GM18951 (cell line): ENCODE measurements around the gene CA5A.

Experiments used
- POLR2A ChIP-seq: IDR thresholded peaks from 4 replicates; pipeline ENCODE4 v1.6.1; 2011; ENCODE audit warnings: mild to moderate bottlenecking; ENCODE audit not compliant: insufficient read length, insufficient read depth; ENCODE audit errors: extremely low read depth
- in situ Hi-C: fragments of 300-500 bp; cut with MboI; formaldehyde crosslinking; loops from one replicate; pipeline ENCODE4 v1.12.0; 2022; ENCODE audit warnings: low sequenced_read_pairs, mixed read lengths, inconsistent platforms; ENCODE audit not compliant: unreplicated experiment

Gene CA5A

GRCh38 chr16:87849419-87850008 is 86.8 kb downstream of the CA5A start:
- TF ChIP-seq POLR2A = no peak
- in situ Hi-C loops = no loop called here

GRCh38 chr16:87848676-87849345 is 87.5 kb downstream of the CA5A start:
- no peak for TF ChIP-seq POLR2A
- in situ Hi-C loops = no loop called here

GRCh38 chr16:87847785-87848675 is 88.3 kb downstream of the CA5A start:
- in situ Hi-C loops = no loop called here
- TF ChIP-seq POLR2A = no peak

- no peak for TF ChIP-seq POLR2A
- in situ Hi-C loops = no loop called here
Observed at GRCh38 chr16:87847467-87847784, 88.9 kb downstream of the CA5A start.

- in situ Hi-C loops = no loop called here
- no peak for TF ChIP-seq POLR2A
Observed at GRCh38 chr16:87846705-87847466, 89.4 kb downstream of the CA5A start.

- no peak for TF ChIP-seq POLR2A
Observed at GRCh38 chr16:87845807-87846619, 90.3 kb downstream of the CA5A start.

GRCh38 chr16:87845213-87845612 is 91.1 kb downstream of the CA5A start:
- in situ Hi-C loops = no loop called here
- no peak for TF ChIP-seq POLR2A

More at GRCh38 chr16:87845807-87846619, 90.3 kb downstream of the CA5A start:
- in situ Hi-C loops = no loop called here

GRCh38 chr16:87844809-87845208 is 91.5 kb downstream of the CA5A start:
- no peak for TF ChIP-seq POLR2A
- in situ Hi-C loops = no loop called here

- TF ChIP-seq POLR2A = no peak
Observed at GRCh38 chr16:87844120-87844733, 92.1 kb downstream of the CA5A start.

GRCh38 chr16:87843678-87844105 is 92.6 kb downstream of the CA5A start:
- in situ Hi-C loops = no loop called here

More at GRCh38 chr16:87844120-87844733, 92.1 kb downstream of the CA5A start:
- in situ Hi-C loops = no loop called here

GRCh38 chr16:87842209-87842869 is 94.0 kb downstream of the CA5A start:
- no peak for TF ChIP-seq POLR2A
- in situ Hi-C loops = no loop called here

More at GRCh38 chr16:87843678-87844105, 92.6 kb downstream of the CA5A start:
- TF ChIP-seq POLR2A = no peak

GRCh38 chr16:87841340-87842208 is 94.8 kb downstream of the CA5A start:
- in situ Hi-C loops = no loop called here
- TF ChIP-seq POLR2A = no peak
